GM03348 (cell line): ENCODE data around the gene NIPAL4.
A peak's percentile ranks its signal among the peaks of the same experiment; 100 is the strongest.

Experiments
- DNase-seq: peaks from one replicate; pipeline ENCODE4 v3.0.0; 2012; ENCODE audit warnings: low spot score

NIPAL4 gene

GRCh38 chr5:157516626-157517325, 56.8 kb downstream of the NIPAL4 start:
- DNase-seq, result peak; percentile 85

GRCh38 chr5:157518963-157519362, 59.0 kb downstream of the NIPAL4 start:
- DNase-seq, result no peak

- no peak for DNase-seq
Measured at GRCh38 chr5:157519579-157520253, 59.7 kb downstream of the NIPAL4 start.

- peak; percentile 63 for DNase-seq
Measured at GRCh38 chr5:157520911-157521703, 61.1 kb downstream of the NIPAL4 start.

GRCh38 chr5:157521704-157522029, 61.7 kb downstream of the NIPAL4 start:
- DNase-seq, result no peak

GRCh38 chr5:157523976-157524375, 64.0 kb downstream of the NIPAL4 start:
- DNase-seq, result no peak
